Psoas muscle (tissue), 8 donors: ENCODE measurements around the gene IFNL4. TPM values are rescaled to one million over a fixed set of nuclear protein-coding genes. Genes with fewer than 3 reads are reported as not detected.

Experiments
- ATAC-seq, 4 donors: fragments of 200-7000 bp; cut with Tn5 transposase; one replicate each; pipeline ENCODE4 v1.9.1; 2020; ENCODE audit warnings: moderate library complexity in 3 of 4, mild to moderate bottlenecking in 2 of 4
- DNase-seq, 2 donors: peaks; one replicate each; pipeline ENCODE4 v3.0.0-alpha.2; 2020
- H3K27ac ChIP-seq: fragments of 200-600 bp; one replicate; pipeline ENCODE4 v1.8.0; 2022
- H3K27me3 ChIP-seq, 3 donors: fragments of 200-600 bp in 1 of 3; one replicate each; pipeline versions ENCODE4 v1.6.1 to v1.8.0; 2013 to 2022; ENCODE audit warnings: low read length in 2 of 3, mild to moderate bottlenecking in 2 of 3, moderate library complexity in 1 of 3; ENCODE audit not compliant: insufficient read depth in 3 of 3
- H3K36me3 ChIP-seq, 2 donors: fragments of 200-600 bp in 1 of 2; one replicate each; pipeline versions ENCODE4 v1.6.1 to v1.8.0; 2013 to 2022; ENCODE audit warnings: low read depth in 1 of 2, mild to moderate bottlenecking in 1 of 2, moderate library complexity in 1 of 2; ENCODE audit not compliant: insufficient read depth in 1 of 2
- H3K4me1 ChIP-seq: fragments of 200-600 bp; one replicate; pipeline ENCODE4 v1.8.0; 2022
- H3K4me3 ChIP-seq: fragments of 200-600 bp; one replicate; pipeline ENCODE4 v1.8.0; 2022; ENCODE audit warnings: mild to moderate bottlenecking
- H3K9me3 ChIP-seq: fragments of 200-600 bp; one replicate; pipeline ENCODE4 v1.8.0; 2022
- CTCF ChIP-seq: fragments of 200-600 bp; IDR thresholded peaks from one replicate; pipeline ENCODE4 v1.8.0; 2022; ENCODE audit warnings: antibody characterized with exemption
- WGBS, 3 donors: extraction: QIAGEN DNeasy Blood & Tissue Kit; methylation state at CpG; one replicate each; pipeline versions ENCODE4 v1.1.6 to v1.1.7; 2013; 5-methylcytosine and 5-hydroxymethylcytosine counted together
- intact Hi-C, 2 donors: fragments of 100-400 bp; cut with DNase I; formaldehyde crosslinking; loops; one replicate each; pipeline versions ENCODE4 v1.11.0 to v1.14.2; 2022
- polyA plus RNA-seq, 3 donors: library from polyadenylated mRNA; stranded (reverse); fragments of 200-250 nt; gene quantifications; one replicate each; pipeline ENCODE4 v1.2.3, GENCODE V29; 2013
- total RNA-seq, 4 donors: library from RNA; stranded (reverse); fragmentation: NEBNext Ultra II Directional in 2 of 4; extraction: Animal tissue kit (Norgen Biotek cat#: 25700) in 2 of 4; gene quantifications; one replicate each; pipeline versions ENCODE4 v1.2.1 to v1.2.4, GENCODE V29; 2021 to 2023
- donor health status: healthy with polysubstance abuse.
- donor health status: DM: no; HTN: no; CAD: no; lungs with moderate emphysema.
- donor health status: Bipolar disorder and iron deficiency.
- donor health status: healthy.
- donor health status: DM: yes; HTN: yes; CAD: no.
- donor health status: DM: no; HTN: no; CAD: no.
- donor health status: DM: no; HTN: no; CAD: no.
- donor health status: DM: yes; HTN: yes; CAD: no.

Gene IFNL4
- total and polyA plus RNA-seq, 7 donors: not detected

- ATAC-seq: peak in 2 of 4 donors; percentile 33 to 36
- peaks cover 0 to 87% (median 42%) of the 10 kb centered on the region in 3 donors for H3K27me3 ChIP-seq
- no peaks in the 10 kb centered on the region for H3K4me1 ChIP-seq
- H3K9me3 ChIP-seq: no peaks in the 10 kb centered on the region
- H3K36me3 ChIP-seq: no peaks in the 10 kb centered on the region
- no peak for DNase-seq
- TF ChIP-seq CTCF: no peak
- no peak overlapping the region for H3K27ac ChIP-seq
- no peak overlapping the region for H3K4me3 ChIP-seq
- intact Hi-C loops: no loop called here
- 7 to 9% (median 9%) methylated on average over 11 of the region's 11 CpGs for WGBS, 3 donors
Measured at GRCh38 chr19:39199025-39199424, 49.6 kb downstream of the IFNL4 start.

GRCh38 chr19:39197808-39198207 is 50.8 kb downstream of the IFNL4 start:
- TF ChIP-seq CTCF: no peak
- 48 to 55% (median 51%) methylated on average over 5 of the region's 5 CpGs for WGBS, 3 donors

DNA sequence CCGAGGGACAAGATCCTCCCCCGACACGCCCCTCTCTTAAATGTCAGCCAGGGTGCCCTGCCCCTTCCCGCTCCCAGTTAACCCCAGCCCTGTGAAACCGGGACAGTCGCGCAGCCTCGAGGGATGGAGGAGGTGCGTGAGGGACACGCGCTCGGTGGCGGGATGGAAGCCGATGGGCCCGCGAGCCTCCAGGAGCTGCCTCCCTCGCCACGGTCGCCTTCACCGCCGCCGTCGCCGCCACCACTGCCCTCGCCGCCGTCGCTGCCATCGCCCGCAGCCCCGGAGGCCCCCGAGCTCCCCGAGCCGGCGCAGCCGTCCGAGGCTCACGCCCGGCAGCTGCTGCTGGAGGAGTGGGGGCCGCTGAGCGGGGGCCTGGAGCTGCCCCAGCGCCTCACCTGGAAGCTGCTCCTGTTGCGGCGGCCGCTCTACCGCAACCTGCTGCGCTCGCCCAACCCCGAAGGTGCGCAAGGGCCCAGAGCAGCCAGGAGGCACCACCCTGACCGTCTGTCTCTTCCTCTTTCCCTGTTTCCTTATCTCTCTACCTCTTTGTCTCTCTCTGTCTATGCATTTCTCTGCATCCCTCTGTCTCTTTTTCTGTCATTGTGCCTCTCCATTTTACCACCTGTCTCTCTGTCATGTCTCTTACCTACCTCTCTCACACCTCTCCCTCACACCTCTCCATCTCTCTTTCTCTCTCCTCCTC is 51.6 kb downstream of the IFNL4 start, which contains the start of gene NCCRP1:
TSS of gene NCCRP1 (plus strand) at position 105 of the 703 bp plus-strand sequence. CDS start at position 124, 19 bp downstream.
- no peak for ATAC-seq
- H3K27ac ChIP-seq: no peak within 1 kb of the TSS
- no peaks in the 10 kb centered on the region for H3K9me3 ChIP-seq
- peaks cover 0 to 67% (median 28%) of the 10 kb centered on the region in 3 donors for H3K27me3 ChIP-seq
- H3K4me3 ChIP-seq: no peak within 1 kb of the TSS
- H3K36me3 ChIP-seq: no peaks in the 10 kb centered on the region
- no peaks in the 10 kb centered on the region for H3K4me1 ChIP-seq
- WGBS, 3 donors: 2 to 3% (median 2%) methylated on average over 26 to 51 of the region's 51 CpGs
- no peak for DNase-seq
- intact Hi-C loops: no loop called here
- TF ChIP-seq CTCF: no peak

More at GRCh38 chr19:39197808-39198207, 50.8 kb downstream of the IFNL4 start:
- intact Hi-C loops: no loop called here
- Histone ChIP-seq H3K27ac (no peak overlapping the region), H3K36me3 (no peaks in the 10 kb centered on the region), H3K27me3 (peaks cover 0 to 75% (median 32%) of the 10 kb centered on the region in 3 donors), H3K4me3 (no peak overlapping the region), H3K9me3 (no peaks in the 10 kb centered on the region), H3K4me1 (no peaks in the 10 kb centered on the region)
- ATAC-seq (no peak), DNase-seq (no peak)

GRCh38 chr19:39196320-39196719 is 52.3 kb downstream of the IFNL4 start:
- Histone ChIP-seq H3K27me3 (peaks cover 0 to 60% (median 28%) of the 10 kb centered on the region in 3 donors), H3K27ac (no peak overlapping the region), H3K36me3 (no peaks in the 10 kb centered on the region), H3K4me1 (no peaks in the 10 kb centered on the region), H3K4me3 (no peak overlapping the region), H3K9me3 (no peaks in the 10 kb centered on the region)
- ATAC-seq (no peak), DNase-seq (no peak)
- 7 to 18% (median 13%) methylated on average over 7 of the region's 7 CpGs for WGBS, 3 donors
- intact Hi-C loops: no loop called here
- no peak for TF ChIP-seq CTCF

Other genes with a start within 250 kb of the IFNL4 start
- 10 to 100 TPM in 1 of 4 donors, 1 to 10 TPM in 1, under 1 TPM in 2; 0.42 to 10.7 (median 0.99) TPM for gene FBXO27, start 216.3 kb downstream of the IFNL4 start, total RNA-seq
- under 1 TPM; 0.03 to 0.77 (median 0.14) TPM for gene FBXO27, start 216.3 kb downstream of the IFNL4 start, polyA plus RNA-seq
- not detected for gene ACP7, start 164.5 kb downstream of the IFNL4 start, total RNA-seq
- gene ACP7, start 164.5 kb downstream of the IFNL4 start, polyA plus RNA-seq: under 1 TPM in 1 of 3 donors, not detected in 2; 0.07 TPM
- 10 to 100 TPM; 10.6 to 17.3 (median 11.6) TPM for gene PAK4, start 123.1 kb downstream of the IFNL4 start, total RNA-seq
- gene PAK4, start 123.1 kb downstream of the IFNL4 start, polyA plus RNA-seq: 10 to 100 TPM in 2 of 3 donors, 1 to 10 TPM in 1; 7.2 to 22.0 (median 16.5) TPM
- gene NCCRP1, start 51.9 kb downstream of the IFNL4 start, total RNA-seq: under 1 TPM in 1 of 4 donors, not detected in 3; 0.13 TPM
- under 1 TPM in 1 of 3 donors, not detected in 2; 0.13 TPM for gene NCCRP1, start 51.9 kb downstream of the IFNL4 start, polyA plus RNA-seq
- 1 to 10 TPM in 1 of 4 donors, not detected in 3; 1.3 TPM for gene SYCN, start 44.6 kb downstream of the IFNL4 start, total RNA-seq
- not detected for gene SYCN, start 44.6 kb downstream of the IFNL4 start, polyA plus RNA-seq
- not detected for gene IFNL3, start 3.9 kb downstream of the IFNL4 start, total RNA-seq
- not detected for gene IFNL3, start 3.9 kb downstream of the IFNL4 start, polyA plus RNA-seq
- not detected for gene IFNL2, start 19.5 kb upstream of the IFNL4 start, total RNA-seq
- not detected for gene IFNL2, start 19.5 kb upstream of the IFNL4 start, polyA plus RNA-seq
- gene IFNL1, start 47.6 kb upstream of the IFNL4 start, total RNA-seq: not detected
- gene IFNL1, start 47.6 kb upstream of the IFNL4 start, polyA plus RNA-seq: not detected
- under 1 TPM in 3 of 4 donors, not detected in 1; 0.07 to 0.24 (median 0.08) TPM for gene LRFN1, start 72.0 kb upstream of the IFNL4 start, total RNA-seq
- gene LRFN1, start 72.0 kb upstream of the IFNL4 start, polyA plus RNA-seq: under 1 TPM; 0.04 to 0.08 (median 0.08) TPM
- gene GMFG, start 87.2 kb upstream of the IFNL4 start, total RNA-seq: 10 to 100 TPM in 2 of 4 donors, 1 to 10 TPM in 2; 7.6 to 13.0 (median 10.9) TPM
- 10 to 100 TPM in 2 of 3 donors, 1 to 10 TPM in 1; 6.3 to 15.9 (median 10.5) TPM for gene GMFG, start 87.2 kb upstream of the IFNL4 start, polyA plus RNA-seq
- gene SAMD4B, start 93.6 kb upstream of the IFNL4 start, total RNA-seq: 10 to 100 TPM; 34.7 to 66.4 (median 51.7) TPM
- 10 to 100 TPM; 42.0 to 97.5 (median 58.4) TPM for gene SAMD4B, start 93.6 kb upstream of the IFNL4 start, polyA plus RNA-seq
- 10 to 100 TPM; 33.7 to 38.0 (median 34.6) TPM for gene PAF1, start 142.2 kb upstream of the IFNL4 start, total RNA-seq
- 10 to 100 TPM; 34.1 to 58.0 (median 37.6) TPM for gene PAF1, start 142.2 kb upstream of the IFNL4 start, polyA plus RNA-seq
- gene MED29, start 142.5 kb upstream of the IFNL4 start, total RNA-seq: 10 to 100 TPM; 25.0 to 33.6 (median 30.2) TPM
- 10 to 100 TPM; 25.0 to 51.7 (median 26.9) TPM for gene MED29, start 142.5 kb upstream of the IFNL4 start, polyA plus RNA-seq
- gene ZFP36, start 158.0 kb upstream of the IFNL4 start, total RNA-seq: 100 to 1,000 TPM in 3 of 4 donors, 10 to 100 TPM in 1; 32.1 to 391 (median 184) TPM
- 100 to 1,000 TPM in 1 of 3 donors, 10 to 100 TPM in 2; 80.8 to 178 (median 83.3) TPM for gene ZFP36, start 158.0 kb upstream of the IFNL4 start, polyA plus RNA-seq
- gene PLEKHG2, start 163.8 kb upstream of the IFNL4 start, total RNA-seq: 1 to 10 TPM; 6.8 to 8.0 (median 7.4) TPM
- 1 to 10 TPM; 2.4 to 3.0 (median 2.7) TPM for gene PLEKHG2, start 163.8 kb upstream of the IFNL4 start, polyA plus RNA-seq
- gene RPS16, start 187.1 kb upstream of the IFNL4 start, total RNA-seq: 1,000 to 10,000 TPM; 1,186 to 1,958 (median 1,553) TPM
- gene RPS16, start 187.1 kb upstream of the IFNL4 start, polyA plus RNA-seq: 1,000 to 10,000 TPM; 2,324 to 3,255 (median 2,994) TPM
- gene SUPT5H, start 196.7 kb upstream of the IFNL4 start, total RNA-seq: 10 to 100 TPM; 60.7 to 88.6 (median 80.2) TPM
- gene SUPT5H, start 196.7 kb upstream of the IFNL4 start, polyA plus RNA-seq: 10 to 100 TPM; 63.1 to 97.1 (median 88.0) TPM
- gene TIMM50, start 232.0 kb upstream of the IFNL4 start, total RNA-seq: 100 to 1,000 TPM in 1 of 4 donors, 10 to 100 TPM in 3; 70.5 to 105 (median 75.7) TPM
- gene TIMM50, start 232.0 kb upstream of the IFNL4 start, polyA plus RNA-seq: 100 to 1,000 TPM in 1 of 3 donors, 10 to 100 TPM in 2; 86.1 to 189 (median 95.0) TPM